Right hindlimb (tissue), 1 donor: ENCODE data around the gene THTPA.

Source experiments
- DNase-seq: peaks from one replicate; pipeline ENCODE4 v3.0.0-alpha.2; 2018

The THTPA gene

GRCh38 chr14:23555882-23556699, at the start of gene THTPA:
TSS of gene THTPA (plus strand) at chr14:23556271. CDS start at chr14:23556758, 487 bp downstream.
- peak; percentile 95 for DNase-seq

GRCh38 chr14:23512156-23512555, 43.9 kb upstream of the THTPA start:
- no peak for DNase-seq

- DNase-seq = peak; percentile 47
Measured at GRCh38 chr14:23513005-23513817, 42.9 kb upstream of the THTPA start.

- DNase-seq = no peak
Measured at GRCh38 chr14:23513818-23514643, 42.0 kb upstream of the THTPA start.

- DNase-seq = no peak
Measured at GRCh38 chr14:23514644-23514957, 41.5 kb upstream of the THTPA start.

GRCh38 chr14:23517650-23518326, 38.3 kb upstream of the THTPA start:
- no peak for DNase-seq

GRCh38 chr14:23518709-23519108, 37.4 kb upstream of the THTPA start:
- DNase-seq = no peak

- no peak for DNase-seq
Measured at GRCh38 chr14:23520899-23521533, 35.1 kb upstream of the THTPA start.

GRCh38 chr14:23521785-23522640, 34.1 kb upstream of the THTPA start:
- DNase-seq = no peak

GRCh38 chr14:23522643-23523198, 33.4 kb upstream of the THTPA start:
- DNase-seq = no peak

- no peak for DNase-seq
Measured at GRCh38 chr14:23523229-23524016, 32.6 kb upstream of the THTPA start.

GRCh38 chr14:23524954-23525353, 31.1 kb upstream of the THTPA start:
- no peak for DNase-seq

GRCh38 chr14:23525611-23526010, 30.5 kb upstream of the THTPA start:
- no peak for DNase-seq

GRCh38 chr14:23528555-23528954, 27.5 kb upstream of the THTPA start:
- no peak for DNase-seq

GRCh38 chr14:23529016-23529415, 27.1 kb upstream of the THTPA start:
- DNase-seq = no peak

- no peak for DNase-seq
Measured at GRCh38 chr14:23530375-23531055, 25.6 kb upstream of the THTPA start.

- no peak for DNase-seq
Measured at GRCh38 chr14:23531391-23531790, 24.7 kb upstream of the THTPA start.

- DNase-seq = no peak
Measured at GRCh38 chr14:23532658-23533057, 23.4 kb upstream of the THTPA start.
